ENCODE measurements around the gene SPX.

The SPX gene

GRCh38 chr12:21526053-21526452 is at the start of gene SPX:
Gene SPX (plus strand): TSS chr12:21526296. CDS start chr12:21526473, 177 bp downstream.
- no peak for DNase-seq

GRCh38 chr12:21476949-21477348 is 49.1 kb upstream of the SPX start:
- DNase-seq: no peak

DNA sequence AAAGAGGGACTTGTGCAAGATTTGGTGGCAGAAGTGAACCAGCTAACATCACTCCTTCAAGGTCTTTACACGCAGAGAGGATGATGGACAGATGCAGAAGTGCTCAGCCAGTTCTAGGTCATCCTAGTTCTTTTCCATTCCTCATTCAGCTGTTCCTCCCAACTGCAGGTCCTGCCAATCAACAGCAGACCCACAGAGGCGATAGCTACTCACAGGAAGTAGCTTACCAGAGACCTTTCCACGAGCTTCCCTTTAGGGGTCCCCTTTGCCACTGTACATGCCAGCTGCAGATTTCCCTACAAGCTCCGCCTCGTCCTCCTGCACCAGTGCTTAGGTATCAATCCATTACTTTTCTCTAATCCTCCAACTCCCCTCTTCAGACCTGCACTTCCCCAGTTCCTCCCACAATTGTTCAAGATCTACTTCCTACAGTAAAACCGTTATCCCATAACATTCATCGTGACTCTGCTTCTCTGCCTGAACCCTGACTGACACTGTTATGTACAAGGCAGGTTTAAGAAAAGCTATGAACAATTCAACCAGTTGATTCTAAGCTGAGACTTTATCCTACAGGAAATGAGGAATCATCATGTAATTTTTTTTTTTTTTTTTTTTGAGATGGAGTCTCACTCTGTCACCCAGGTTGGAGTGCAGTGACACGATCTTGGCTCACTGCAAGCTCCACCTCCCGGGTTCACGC is 47.2 kb upstream of the SPX start:
- no peak for DNase-seq

GRCh38 chr12:21483531-21483930 is 42.6 kb upstream of the SPX start:
- no peak for DNase-seq

GRCh38 chr12:21485998-21486397 is 40.1 kb upstream of the SPX start:
- no peak for DNase-seq

DNA sequence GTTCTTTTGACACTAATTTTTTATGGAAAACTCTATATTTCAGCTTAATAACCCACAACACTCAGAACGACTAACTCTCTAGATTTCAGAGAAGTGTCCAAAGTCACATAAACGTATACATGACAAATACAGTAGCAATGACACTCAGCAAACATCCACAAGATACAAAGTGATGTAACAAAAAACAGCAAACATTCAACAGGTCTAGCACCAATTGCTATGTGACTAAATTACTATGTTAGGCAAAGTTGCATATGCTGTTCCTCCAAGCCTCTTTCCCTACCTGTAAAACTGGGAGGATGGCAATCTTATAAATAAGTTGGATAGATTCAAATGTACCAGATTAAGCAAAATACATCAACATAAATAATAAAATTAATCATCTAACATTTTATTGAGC is 26.3 kb upstream of the SPX start:
- no peak for DNase-seq

- no peak for DNase-seq
These were observed 25.3 kb upstream of the SPX start for GRCh38 chr12:21500786-21501257.

DNA sequence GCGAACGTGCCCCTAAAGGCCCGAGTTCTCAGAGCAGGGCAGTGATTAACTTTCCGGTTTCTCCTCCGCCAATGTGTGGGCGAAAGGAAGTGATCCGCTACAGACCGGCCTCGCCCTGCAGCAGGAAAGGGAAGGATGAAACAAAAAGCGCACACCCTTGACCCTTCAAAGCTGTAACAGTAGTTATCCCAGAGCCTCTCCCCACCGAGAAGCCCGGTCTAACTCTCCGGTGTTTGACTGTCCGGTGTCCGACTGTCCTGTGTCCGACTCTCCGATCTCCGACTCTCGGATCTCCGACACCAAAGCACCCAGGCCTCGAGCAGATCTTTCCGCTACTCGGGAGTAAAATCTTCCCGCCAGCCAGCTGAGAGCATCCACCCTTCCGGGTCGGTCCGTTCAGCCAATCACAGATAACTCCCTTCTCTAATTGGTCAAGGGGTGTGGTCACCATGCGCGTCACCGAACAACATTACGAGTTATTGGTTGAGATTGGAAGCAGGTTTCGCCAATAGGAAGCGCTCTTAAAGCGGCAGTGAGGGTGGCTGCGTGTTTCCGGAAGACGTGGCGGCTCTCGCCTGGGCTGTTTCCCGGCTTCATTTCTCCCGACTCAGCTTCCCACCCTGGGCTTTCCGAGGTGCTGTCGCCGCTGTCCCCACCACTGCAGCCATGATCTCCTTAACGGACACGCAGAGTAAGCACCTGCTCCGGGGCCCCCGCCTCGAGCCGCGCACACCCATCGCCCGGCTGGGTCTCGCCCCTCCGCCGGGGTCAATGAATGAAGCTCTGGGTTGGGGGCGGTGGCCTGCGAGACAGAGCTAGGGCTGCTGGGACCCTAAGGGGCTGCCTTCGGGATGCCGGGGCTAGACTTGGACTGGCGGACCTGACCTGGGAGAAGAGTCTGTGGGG is 24.6 kb upstream of the SPX start, which contains the start of the genes GOLT1B and RECQL:
TSS of gene GOLT1B (plus strand) at position 532 of the 906 bp plus-strand sequence. CDS start at position 667, 135 bp downstream.
TSS of gene RECQL (minus strand) at position 378 of the 906 bp plus-strand sequence. CDS start 2,065 bp downstream, outside the sequence.
- DNase-seq: peak; percentile 98

GRCh38 chr12:21502164-21502496 is 24.0 kb upstream of the SPX start:
- peak; percentile 62 to 65 for DNase-seq

DNA sequence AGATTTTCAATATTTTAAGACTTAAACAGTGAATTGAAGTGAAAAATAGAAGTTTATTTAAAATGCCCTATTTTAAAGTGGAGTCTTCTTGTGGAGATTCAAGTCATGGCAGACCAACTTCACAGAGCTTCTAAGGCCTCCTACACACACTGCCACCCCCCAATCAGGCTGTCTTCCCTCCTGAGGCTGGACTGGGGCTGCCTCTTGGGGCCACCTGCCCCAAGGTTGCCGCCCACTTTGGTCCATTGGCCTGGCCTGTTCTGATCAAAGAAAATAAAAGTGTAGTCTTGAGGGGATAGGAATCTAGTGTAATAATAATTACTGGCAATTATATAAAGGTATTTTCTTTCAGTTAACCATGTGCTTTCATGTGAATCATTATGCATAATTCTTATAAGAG is 23.2 kb upstream of the SPX start:
- no peak for DNase-seq

- DNase-seq: no peak
These were observed 20.2 kb upstream of the SPX start for GRCh38 chr12:21505888-21506287.

DNA sequence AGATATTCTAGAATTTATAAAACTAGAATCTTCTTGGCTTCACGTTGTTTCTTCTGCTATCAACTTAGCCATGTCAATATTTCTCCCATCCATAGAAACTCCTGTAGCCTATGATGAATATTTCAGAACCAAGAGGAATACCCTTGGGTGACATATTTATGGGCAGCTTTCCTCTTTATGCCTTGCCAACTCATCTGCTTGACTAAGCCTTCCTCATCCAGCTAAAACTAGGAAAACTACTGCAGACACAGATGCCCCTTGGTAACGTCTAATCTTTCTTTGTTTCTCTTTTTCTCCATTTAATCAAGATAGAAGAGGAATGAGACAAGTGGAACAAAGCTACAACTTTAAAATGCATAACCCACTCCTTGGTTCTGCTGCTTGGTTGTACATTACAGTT is 18.2 kb upstream of the SPX start:
- DNase-seq: no peak

DNA sequence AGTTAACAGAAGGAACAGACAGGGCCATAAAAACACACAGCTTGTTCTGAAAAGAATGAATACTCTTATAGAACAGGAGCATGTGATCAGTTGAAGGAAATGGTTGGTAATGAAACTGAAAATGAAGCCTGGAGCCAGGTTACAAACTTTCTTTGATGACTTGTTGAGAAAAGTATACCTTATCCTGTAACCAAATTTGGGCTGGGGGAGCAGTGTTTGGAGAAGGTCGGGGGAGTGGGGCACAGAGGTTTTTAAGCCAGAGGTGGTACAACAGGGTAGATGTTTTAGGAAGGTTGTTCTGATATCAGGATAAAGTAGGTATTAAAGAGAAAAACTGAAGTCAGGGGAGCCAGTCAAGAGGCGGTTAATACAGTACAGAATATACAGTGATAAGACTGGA is 16.3 kb upstream of the SPX start:
- no peak for DNase-seq

GRCh38 chr12:21516281-21516680 is 9.8 kb upstream of the SPX start:
- DNase-seq: no peak

GRCh38 chr12:21518451-21518850 is 7.6 kb upstream of the SPX start:
- no peak for DNase-seq

GRCh38 chr12:21521541-21521940 is 4.6 kb upstream of the SPX start:
- no peak for DNase-seq

GRCh38 chr12:21523148-21523547 is 2.9 kb upstream of the SPX start:
- DNase-seq: no peak

GRCh38 chr12:21526721-21527345 is 737 bp downstream of the SPX start:
- no peak for DNase-seq

GRCh38 chr12:21527451-21528180 is 1.5 kb downstream of the SPX start:
- no peak for DNase-seq

GRCh38 chr12:21528953-21529352 is 2.9 kb downstream of the SPX start:
- no peak for DNase-seq

DNA sequence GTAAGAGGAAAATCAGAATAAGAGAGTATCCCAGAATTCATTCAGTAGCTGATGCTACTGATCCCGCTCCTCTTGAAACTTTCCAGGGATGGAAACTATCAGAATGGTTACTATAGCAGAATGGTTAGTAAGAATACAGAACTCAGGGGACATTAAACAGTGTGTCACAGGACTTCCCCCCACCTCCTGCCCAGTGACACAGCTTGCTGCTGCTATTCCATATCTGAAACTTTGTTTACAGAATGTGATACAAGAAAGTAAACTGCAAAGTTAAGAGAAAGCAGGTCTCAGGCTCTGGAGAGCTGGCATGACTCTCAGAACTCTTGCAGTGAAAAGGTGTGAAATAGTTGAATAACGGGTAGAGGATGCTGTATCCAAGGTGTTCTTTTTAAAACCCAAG is 3.4 kb downstream of the SPX start:
- DNase-seq: no peak

- DNase-seq: no peak
These were observed 12.1 kb downstream of the SPX start for GRCh38 chr12:21538061-21538653.

All from inflammatory macrophage treated with lipopolysaccharide for 1 hour (primary cell).